HepG2 (cell line): ENCODE measurements around the gene FKTN. TPM values are rescaled to one million over a fixed set of nuclear protein-coding genes. Genes with fewer than 3 reads are reported as not detected.
A peak's percentile ranks its signal among the peaks of the same experiment; 100 is the strongest.

Experiments
- CBX5 ChIP-seq: sonication (generic); formaldehyde crosslinking; IDR thresholded peaks from 2 replicates; pipeline ENCODE4 v1.4.0; 2020; ENCODE audit warnings: missing genetic modification reagents, borderline replicate concordance
- CENPT ChIP-seq: sonication (generic); formaldehyde crosslinking; IDR thresholded peaks from 2 replicates; pipeline ENCODE4 v1.8.0; 2022; ENCODE audit warnings: low read depth, mild to moderate bottlenecking, moderate library complexity, missing genetic modification reagents
- ETV5 ChIP-seq: IDR thresholded peaks from 2 replicates; pipeline ENCODE4 v1.6.1; 2018; ENCODE audit warnings: missing biosample characterization, missing genetic modification reagents, inconsistent platforms, borderline replicate concordance
- FOSL2 ChIP-seq: sonication (generic); formaldehyde crosslinking; IDR thresholded peaks from 2 replicates; pipeline ENCODE4 v1.4.0; 2020; ENCODE audit warnings: missing genetic modification reagents
- HMGXB4 ChIP-seq, 2 experiments: sonication (generic) in 1 of 2; formaldehyde crosslinking in 1 of 2; IDR thresholded peaks; 2 replicates each; pipeline versions ENCODE4 v1.4.0 to v1.6.1; 2018 to 2020; ENCODE audit warnings: missing genetic modification reagents in 2 of 2, borderline replicate concordance in 1 of 2, low read depth in 1 of 2, mild to moderate bottlenecking in 1 of 2, missing biosample characterization in 1 of 2
- IKZF5 ChIP-seq: IDR thresholded peaks from 2 replicates; pipeline ENCODE4 v1.6.1; 2018; ENCODE audit warnings: missing genetic modification reagents, mild to moderate bottlenecking, missing compliant biosample characterization
- KAT7 ChIP-seq: IDR thresholded peaks from 2 replicates; pipeline ENCODE4 v1.6.1; 2018; ENCODE audit warnings: borderline replicate concordance, missing compliant biosample characterization
- KDM5A ChIP-seq: fragments of 200-600 bp; sonication (generic); IDR thresholded peaks from 2 replicates; pipeline ENCODE4 v1.7.0; 2018; ENCODE audit warnings: antibody characterized with exemption, mild to moderate bottlenecking, low read length, borderline replicate concordance
- NFYC ChIP-seq: IDR thresholded peaks from 2 replicates; pipeline ENCODE4 v1.6.1; 2016; ENCODE audit warnings: missing genetic modification reagents, missing compliant biosample characterization
- NONO ChIP-seq, 2 experiments: fragments of 450-650 bp in 1 of 2; sonication (generic) in 1 of 2; formaldehyde crosslinking in 1 of 2; IDR thresholded peaks in 1 of 2; conservative IDR thresholded peaks in 1 of 2; 2 replicates each; pipeline versions ENCODE4 v1.6.1 to v1.8.0; 2017 to 2022; ENCODE audit warnings: mild to moderate bottlenecking in 1 of 2, missing genetic modification reagents in 1 of 2, moderate library complexity in 1 of 2
- PHF20 ChIP-seq: sonication (generic); formaldehyde crosslinking; IDR thresholded peaks from 2 replicates; pipeline ENCODE4 v1.5.0; 2020; ENCODE audit warnings: mild to moderate bottlenecking, missing genetic modification reagents
- PHF5A ChIP-seq: IDR thresholded peaks from one replicate; pipeline ENCODE4 v1.6.1; 2018; ENCODE audit warnings: low read depth, missing genetic modification reagents; ENCODE audit not compliant: unreplicated experiment
- POLR2A ChIP-seq, 2 experiments: IDR thresholded peaks; 2 replicates each; pipeline ENCODE4 v1.6.1; 2011; ENCODE audit warnings: low read depth in 2 of 2, low read length in 2 of 2, mild to moderate bottlenecking in 1 of 2, moderate library complexity in 1 of 2; ENCODE audit not compliant: insufficient read depth in 1 of 2
- SCMH1 ChIP-seq: sonication (generic); formaldehyde crosslinking; IDR thresholded peaks from 2 replicates; pipeline ENCODE4 v1.9.0; 2021; ENCODE audit warnings: missing genetic modification reagents, mild to moderate bottlenecking, borderline replicate concordance
- SMAD3 ChIP-seq: sonication (generic); formaldehyde crosslinking; IDR thresholded peaks from 2 replicates; pipeline ENCODE4 v1.4.0; 2020; ENCODE audit warnings: missing genetic modification reagents
- SP4 ChIP-seq: sonication (generic); formaldehyde crosslinking; IDR thresholded peaks from 2 replicates; pipeline ENCODE4 v1.8.1; 2023; ENCODE audit warnings: mild to moderate bottlenecking, missing genetic modification reagents
- YEATS4 ChIP-seq: sonication (generic); formaldehyde crosslinking; IDR thresholded peaks from 2 replicates; pipeline ENCODE4 v1.4.0; 2020; ENCODE audit warnings: missing genetic modification reagents, borderline replicate concordance
- ZFP82 ChIP-seq: sonication (generic); formaldehyde crosslinking; IDR thresholded peaks from 2 replicates; pipeline ENCODE4 v1.5.1; 2020; ENCODE audit warnings: mild to moderate bottlenecking, missing genetic modification reagents, borderline replicate concordance
- ZNF20 ChIP-seq: sonication (generic); formaldehyde crosslinking; IDR thresholded peaks from 2 replicates; pipeline ENCODE4 v1.4.0; 2020; ENCODE audit warnings: mild to moderate bottlenecking, moderate library complexity, missing genetic modification reagents
- ZNF275 ChIP-seq: sonication (generic); formaldehyde crosslinking; IDR thresholded peaks from 2 replicates; pipeline ENCODE4 v1.8.0; 2022; ENCODE audit warnings: missing genetic modification reagents, mild to moderate bottlenecking, inconsistent platforms, borderline replicate concordance
- ZNF761 ChIP-seq: sonication (generic); formaldehyde crosslinking; conservative IDR thresholded peaks from 2 replicates; pipeline ENCODE4 v1.4.0; 2020; ENCODE audit warnings: mild to moderate bottlenecking, missing genetic modification reagents
- ZNF83 ChIP-seq: sonication (generic); formaldehyde crosslinking; IDR thresholded peaks from 2 replicates; pipeline ENCODE4 v1.4.0; 2020; ENCODE audit warnings: missing genetic modification reagents, mild to moderate bottlenecking, borderline replicate concordance
- polyA plus RNA-seq, 8 experiments: library from polyadenylated mRNA; depleted of rRNA in 3 of 8; stranded (reverse) in 7 of 8; unstranded in 1 of 8; fragments of >200 nt; fragmentation: Illumina TruSeq in 4 of 8; extraction: Trizol in 4 of 8; gene quantifications; 2 replicates each; pipeline versions ENCODE4 v1.2.1 to v1.2.3, GENCODE V29; 2011 to 2016; ENCODE audit warnings: low read depth in 4 of 8, missing spikeins in 1 of 8, mixed read lengths in 1 of 8; ENCODE audit not compliant: insufficient read depth in 1 of 8
- total RNA-seq, 5 experiments: library from RNA; depleted of rRNA; stranded (reverse); fragments of >200 nt; fragmentation: Illumina TruSeq; extraction: Trizol; gene quantifications; 2 replicates each; pipeline ENCODE4 v1.2.3, GENCODE V29; 2016; ENCODE audit warnings: low read depth in 1 of 5

Gene FKTN
- total and polyA plus RNA-seq, 2 of the 13 experiments (the other 11 are each of a cell fraction or from before 2014, with no cell fraction given), result 7.9 to 13.5 TPM

- TF ChIP-seq HMGXB4 (CRISPR knock-in tag; IDR thresholded peaks at IDR 0.05; ENCODE audit: borderline replicate concordance in 1 of 2, low read depth in 1 of 2) (peak; percentile 77 to 88; a peak in 3 of 4 replicates), CBX5 (peak; percentile 40; the same call in 1 of the 2 replicates), PHF20 (CRISPR knock-in tag) (peak; percentile 95), ZNF275 (peak; percentile 75), ZNF20 (CRISPR knock-in tag) (no peak), CENPT (CRISPR knock-in tag) (0 out of 2 replicates have a peak, but pooled peaks have one; percentile 42), ZNF83 (CRISPR knock-in tag) (peak; percentile 58; the same call in 1 of the 2 replicates), ZFP82 (CRISPR knock-in tag) (0 out of 2 replicates have a peak, but pooled peaks have one; percentile 36), FOSL2 (CRISPR knock-in tag) (peak; percentile 47; the same call in 1 of the 2 replicates), SMAD3 (CRISPR knock-in tag) (0 out of 2 replicates have a peak, but pooled peaks have one; percentile 27), KAT7 (CRISPR knock-in tag) (peak; percentile 84; the same call in 1 of the 2 replicates), YEATS4 (CRISPR knock-in tag) (peak; percentile 89; the same call in 1 of the 2 replicates), KDM5A (peak; percentile 90; the same call in 1 of the 2 replicates), SP4 (CRISPR knock-in tag) (0 out of 2 replicates have a peak, but pooled peaks have one; percentile 6), PHF5A (CRISPR knock-in tag) (no peak), POLR2A (IDR thresholded peaks at IDR 0.05; ENCODE audit: insufficient read depth in 1 of 2, low read depth in 2 of 2, low read length in 2 of 2) (peak in 1 of 2 experiments; percentile 84; a peak in 2 of 4 replicates), ZNF761 (CRISPR knock-in tag) (0 out of 2 replicates have a peak, but pooled peaks have one; percentile 39), NFYC (no peak), ETV5 (CRISPR knock-in tag) (peak; percentile 32; the same call in 1 of the 2 replicates), NONO (IDR thresholded peaks at IDR 0.05) (no peak), NONO (CRISPR knock-in tag; conservative IDR thresholded peaks at IDR 0.05) (peak; percentile 78), IKZF5 (CRISPR knock-in tag) (no peak; the same call in 1 of the 2 replicates), SCMH1 (CRISPR knock-in tag) (no peak)
Observed at GRCh38 chr9:105557804-105558610, at the start of gene FKTN (continued).
